NCI-H1436 (cell line): ENCODE data around the gene ST7.

Source experiments
- DNase-seq: peaks from one replicate; lab custom pipeline; 2025; lab: John Stamatoyannopoulos, UW

The ST7 gene

DNA sequence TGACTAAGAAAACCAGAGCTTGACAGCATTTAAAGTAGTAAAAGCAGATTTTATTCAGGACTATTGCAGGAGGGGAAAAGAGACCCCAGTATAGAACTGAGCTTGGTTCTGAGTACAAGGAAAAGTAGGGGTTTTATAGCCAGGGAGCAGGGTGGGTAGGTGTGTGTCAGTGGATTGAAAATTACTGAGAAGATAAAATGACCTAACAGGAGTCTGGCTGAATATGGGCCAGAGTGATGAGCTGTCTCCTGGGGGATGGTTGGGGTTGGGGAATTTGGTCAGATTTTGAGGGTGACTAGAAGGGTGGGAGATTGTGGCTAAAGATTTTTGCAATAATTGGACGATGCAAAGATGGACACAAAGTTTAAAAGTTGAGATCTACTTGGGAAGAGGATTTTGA is 114.0 kb downstream of the ST7 start:
- no peak for DNase-seq

DNA sequence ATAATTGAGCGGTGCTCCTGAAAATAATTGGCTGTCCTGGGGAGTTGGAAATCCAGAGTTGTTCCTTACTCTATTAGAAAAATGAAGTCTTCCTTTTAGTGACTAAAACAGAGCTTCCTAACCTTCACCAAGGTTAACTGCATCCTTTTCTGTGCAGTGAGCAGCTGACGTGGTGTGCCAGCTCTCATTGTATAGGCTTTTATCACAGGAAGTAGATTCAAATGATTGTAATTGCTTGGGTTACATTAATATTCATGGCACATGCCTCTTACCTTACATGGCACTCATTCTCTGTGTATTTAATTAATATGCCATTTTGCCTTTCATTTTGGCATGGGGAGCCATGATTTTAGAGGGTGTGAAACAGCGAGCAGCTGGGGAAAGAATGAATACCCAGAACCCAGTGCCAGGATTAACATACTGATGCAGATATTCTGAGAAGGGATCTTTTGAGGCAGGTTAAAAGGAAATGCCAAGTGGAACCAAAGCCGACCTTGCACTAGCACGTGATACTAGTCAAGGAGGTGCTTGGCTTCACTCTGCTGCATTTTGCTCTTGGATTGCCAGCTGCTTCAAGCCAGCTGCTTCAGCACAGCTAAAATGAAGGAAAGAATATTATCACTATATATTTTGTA is 115.3 kb downstream of the ST7 start:
- peak; percentile 84 for DNase-seq

DNA sequence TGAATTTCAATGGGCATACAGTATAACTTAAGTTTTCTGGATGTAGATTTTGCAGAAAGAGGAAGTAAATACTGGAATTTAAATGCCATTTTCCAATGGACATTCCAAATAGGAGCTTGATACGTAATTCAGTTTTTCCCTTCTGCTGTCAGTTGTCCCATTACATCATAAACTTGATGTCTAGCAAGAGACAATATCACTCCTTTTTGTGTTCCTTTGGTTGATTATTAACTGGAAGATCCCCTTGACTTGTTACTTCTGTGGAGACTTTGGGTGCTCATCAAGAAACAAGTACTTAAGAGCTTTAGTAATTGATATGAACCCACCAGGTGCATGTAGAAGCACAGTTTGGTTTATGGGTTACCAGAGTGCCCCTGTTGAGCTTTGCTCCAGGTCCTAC is 116.1 kb downstream of the ST7 start:
- DNase-seq = peak; percentile 61

DNA sequence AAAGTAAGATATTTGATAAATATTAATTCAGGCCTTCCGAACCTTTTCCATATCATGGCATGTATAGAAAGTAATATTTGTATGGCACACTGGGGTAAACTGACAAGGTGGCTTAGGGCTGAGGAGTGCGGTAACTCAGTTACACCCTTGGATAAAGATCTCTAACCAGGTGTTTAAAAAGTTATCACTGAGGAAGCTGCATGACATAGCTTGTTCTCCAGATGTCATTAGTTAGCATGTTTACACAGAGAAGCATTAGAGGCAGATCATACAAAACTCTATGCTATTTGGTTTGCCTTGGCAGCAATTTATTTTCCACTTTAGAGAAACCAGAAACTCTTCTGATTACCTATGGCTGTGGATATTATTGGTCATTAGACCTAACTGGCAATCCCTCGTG is 118.2 kb downstream of the ST7 start:
- peak; percentile 59 for DNase-seq

DNA sequence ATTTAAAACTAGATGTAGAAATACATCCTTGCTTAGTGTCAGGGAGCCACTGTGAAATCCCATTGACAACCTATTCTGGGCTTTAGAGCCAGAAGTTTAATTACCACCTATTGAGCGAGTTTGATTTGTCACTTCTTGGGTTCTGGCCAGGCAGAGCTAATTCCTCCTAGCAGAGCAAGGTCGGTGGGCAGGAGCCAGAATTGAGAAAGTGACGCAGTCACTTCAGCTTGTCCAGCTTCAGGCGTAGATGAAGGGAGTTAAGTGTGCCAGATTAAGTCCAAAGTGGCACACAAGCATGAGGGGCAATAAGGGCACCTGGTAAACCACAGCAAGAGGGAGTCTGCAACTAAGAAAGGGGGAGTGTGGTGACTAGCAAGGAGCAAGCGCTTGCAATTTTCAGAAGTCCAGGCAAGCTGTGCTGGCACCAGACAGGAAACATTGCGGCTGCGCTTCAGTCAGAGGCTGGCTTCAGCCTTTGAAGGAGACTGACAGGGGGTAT is 119.4 kb downstream of the ST7 start:
- DNase-seq = peak; percentile 61

DNA sequence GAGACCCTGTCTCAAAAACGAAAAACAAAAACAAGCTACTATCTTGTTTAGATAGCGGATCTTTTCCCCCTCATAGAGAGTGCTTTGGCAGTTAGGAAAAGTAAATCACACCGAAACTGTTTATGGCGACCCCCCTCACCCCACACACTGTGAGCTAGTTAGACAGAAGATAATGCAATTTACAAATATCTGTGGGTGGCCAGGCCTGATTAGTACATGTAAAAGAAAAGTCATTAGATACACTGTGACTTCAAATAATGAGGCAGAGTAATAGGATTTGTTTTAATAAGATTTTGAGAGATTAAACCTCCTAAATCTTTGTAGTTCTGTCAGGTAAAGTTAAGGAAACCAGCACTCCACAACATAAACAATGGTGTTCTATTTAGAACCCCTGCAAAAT is 121.1 kb downstream of the ST7 start:
- DNase-seq = no peak

DNA sequence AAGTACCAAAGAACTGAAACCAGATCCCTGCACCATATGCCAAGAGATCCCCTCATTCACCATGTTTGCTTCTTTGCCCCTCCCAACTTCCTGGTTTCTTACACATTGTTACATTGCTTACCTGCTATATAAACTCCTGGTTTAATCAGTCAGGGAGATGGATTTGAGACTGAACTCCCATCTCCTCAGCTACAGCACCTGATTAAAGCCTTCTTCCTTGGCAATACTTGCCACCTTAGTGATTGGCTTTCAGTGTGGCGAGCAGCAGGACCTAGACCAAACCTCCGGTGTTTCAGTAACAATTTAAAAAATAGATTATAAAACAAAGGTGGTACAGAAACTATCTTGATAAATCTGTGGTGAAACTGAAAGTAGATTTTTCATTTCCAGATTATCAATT is 122.6 kb downstream of the ST7 start:
- no peak for DNase-seq

DNA sequence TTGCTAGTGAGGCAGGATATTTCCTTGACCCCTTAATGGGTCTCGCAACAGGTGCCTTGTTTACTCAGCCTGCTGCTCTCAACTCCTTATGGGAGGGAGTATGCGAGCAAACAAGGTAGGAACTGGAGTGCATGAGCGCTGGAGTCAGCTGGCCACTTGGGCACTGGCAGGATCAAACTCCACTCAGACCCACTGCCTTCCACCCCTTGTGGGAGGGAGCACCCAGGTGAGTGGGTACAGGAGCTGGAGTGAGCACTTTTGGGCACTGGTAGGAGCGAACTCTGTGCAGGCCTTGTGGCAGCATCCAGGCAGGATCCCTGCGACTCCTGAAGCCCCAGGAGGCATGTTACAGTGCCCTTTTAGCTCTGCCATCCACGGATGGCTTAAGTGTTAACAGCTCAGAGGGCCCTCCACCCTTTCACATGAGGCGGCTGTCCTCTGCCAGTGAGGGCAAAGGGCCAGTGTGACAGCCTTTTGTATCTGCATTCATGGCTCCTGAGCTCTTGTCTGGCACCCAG is 123.2 kb downstream of the ST7 start:
- no peak for DNase-seq

DNA sequence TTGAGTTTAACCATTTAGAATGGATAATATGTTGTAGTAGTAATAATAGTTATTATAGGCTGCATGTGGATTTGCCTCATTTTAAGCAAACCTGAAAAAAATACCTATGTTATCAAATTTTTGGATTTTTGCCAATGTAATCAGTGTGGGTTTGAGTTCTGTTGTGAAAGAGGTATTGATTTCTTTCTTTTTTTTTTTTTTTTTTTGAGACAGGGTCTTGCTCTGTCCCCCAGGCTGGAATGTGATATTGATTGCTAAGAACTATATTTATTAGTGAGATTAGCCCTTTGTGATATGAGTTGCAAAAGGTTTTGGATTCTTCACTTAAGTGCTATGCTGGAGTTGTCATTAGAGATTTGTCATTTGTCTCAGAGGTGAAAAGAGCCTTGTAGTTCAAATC is 124.4 kb downstream of the ST7 start:
- DNase-seq = no peak

DNA sequence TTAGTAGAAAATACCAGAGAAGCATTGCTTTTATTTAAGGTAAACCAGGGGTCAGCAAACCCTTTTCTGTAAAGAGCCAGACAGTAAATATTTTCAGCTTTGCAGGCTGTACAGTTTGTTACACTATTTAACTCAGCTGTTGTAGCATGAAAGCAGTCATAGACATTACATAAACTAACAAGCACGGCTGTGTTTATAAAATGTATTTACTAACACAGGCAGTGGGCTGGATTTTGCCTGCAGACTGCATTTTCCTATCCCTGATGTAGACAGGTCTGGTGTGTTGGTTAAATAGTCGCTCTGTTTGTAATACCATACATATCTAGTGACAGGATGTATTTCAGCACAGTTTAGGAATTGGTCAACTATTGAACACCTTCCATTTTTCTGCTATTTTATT is 129.3 kb downstream of the ST7 start:
- no peak for DNase-seq

DNA sequence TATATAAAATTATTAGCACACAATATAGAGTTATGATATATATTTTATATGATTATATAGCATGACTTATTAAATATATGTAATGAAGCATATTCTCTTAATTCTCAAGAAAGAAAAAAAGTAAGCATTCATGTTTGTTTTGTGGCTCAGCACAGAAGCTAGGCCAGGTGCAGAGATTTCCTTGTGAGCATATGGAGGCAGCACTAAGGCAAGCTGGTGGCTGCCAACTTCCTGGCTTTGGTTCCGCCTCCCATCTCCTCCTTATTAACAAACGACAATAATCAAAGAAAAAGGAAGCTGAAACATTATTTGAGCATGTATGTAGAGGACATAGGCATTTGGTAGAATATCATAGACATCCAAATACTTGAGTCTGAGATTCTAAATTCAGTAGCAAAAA is 130.3 kb downstream of the ST7 start:
- no peak for DNase-seq

DNA sequence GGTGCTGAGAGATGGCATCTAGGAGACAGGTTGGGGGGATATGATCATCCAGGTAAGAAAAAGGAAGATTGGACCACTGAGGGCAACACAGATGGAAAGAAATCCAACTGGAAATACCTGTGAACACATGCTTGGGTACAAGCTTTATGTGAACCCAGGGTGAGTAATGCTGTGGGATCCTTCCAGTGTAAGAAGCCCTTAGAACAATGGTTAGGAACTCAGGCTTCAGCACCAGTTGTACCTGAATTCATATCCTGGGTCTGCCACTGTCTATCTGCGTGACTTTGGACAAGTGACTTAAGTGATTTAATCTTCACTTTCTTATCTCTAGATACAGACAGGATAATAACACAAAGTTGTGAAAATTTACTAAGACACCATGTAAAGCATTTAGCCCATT is 131.0 kb downstream of the ST7 start:
- no peak for DNase-seq

DNA sequence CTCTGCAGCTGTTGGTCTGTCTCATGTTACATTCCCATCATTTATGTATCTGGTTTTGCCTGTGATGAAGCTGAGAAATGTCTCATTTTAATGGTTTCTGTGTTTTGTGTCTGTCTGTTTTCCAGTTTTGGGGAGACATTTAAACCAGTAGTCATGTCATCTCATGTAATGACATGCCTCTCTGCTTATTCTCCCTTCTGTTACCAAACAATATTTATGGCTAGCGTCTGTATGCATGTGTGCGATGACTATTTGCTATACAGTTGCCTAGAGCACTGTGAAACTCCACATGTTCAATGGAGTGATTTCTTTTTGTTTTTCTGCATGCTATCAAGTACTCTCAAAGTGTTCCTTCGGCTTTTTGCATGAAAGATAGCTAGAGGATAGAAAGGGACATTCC is 132.0 kb downstream of the ST7 start:
- DNase-seq = no peak

DNA sequence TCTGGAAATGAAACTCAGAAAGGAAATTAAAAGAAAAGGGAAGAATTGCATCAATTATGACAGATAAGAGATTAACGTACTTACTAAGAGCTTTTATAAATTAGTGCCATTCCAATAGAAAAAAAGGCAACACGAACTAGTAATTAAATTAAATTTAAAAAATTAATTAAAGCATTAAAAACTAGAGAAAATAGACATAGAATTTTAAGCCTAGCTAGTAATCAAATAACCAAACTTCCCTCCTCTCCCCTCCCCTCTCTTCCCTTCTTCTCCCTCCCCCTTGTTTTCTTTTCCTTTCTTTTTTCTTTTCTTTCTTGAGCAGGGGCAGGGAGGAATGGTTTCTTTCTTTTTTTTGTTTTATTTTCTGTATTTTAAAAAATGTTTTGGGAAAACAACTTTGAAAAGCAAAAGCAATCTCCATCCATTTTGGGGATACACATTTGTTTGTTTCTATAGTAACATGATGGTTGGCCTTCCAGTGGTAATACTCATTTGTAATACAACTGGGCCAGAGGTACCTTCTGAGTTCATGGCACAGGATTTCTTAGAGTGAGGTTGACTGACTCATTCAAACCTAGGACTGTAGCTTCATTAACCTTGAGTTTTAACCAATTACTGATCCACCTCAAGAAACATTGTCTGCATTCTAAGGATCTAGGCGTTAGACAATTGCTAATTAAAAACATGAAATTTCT is 132.6 kb downstream of the ST7 start:
- DNase-seq = no peak

DNA sequence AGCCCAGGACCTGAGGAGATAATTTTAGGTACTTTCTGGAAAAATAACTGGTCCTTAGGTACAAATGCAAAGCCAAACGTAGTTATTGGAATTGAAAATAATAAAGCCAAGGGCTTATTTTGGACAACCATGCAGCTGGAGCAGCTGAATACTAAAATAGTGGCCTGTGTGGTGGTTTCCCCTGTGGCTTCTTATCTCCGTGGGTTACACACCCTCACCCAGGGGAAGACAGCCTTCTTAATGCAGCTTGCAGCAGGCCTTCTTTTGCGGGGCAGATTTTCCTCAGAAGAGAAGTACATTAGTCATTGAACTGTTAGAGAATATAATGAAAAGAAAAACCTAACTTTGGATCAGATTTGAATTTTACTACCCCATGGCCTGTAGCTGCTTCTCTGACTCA is 133.5 kb downstream of the ST7 start:
- no peak for DNase-seq

DNA sequence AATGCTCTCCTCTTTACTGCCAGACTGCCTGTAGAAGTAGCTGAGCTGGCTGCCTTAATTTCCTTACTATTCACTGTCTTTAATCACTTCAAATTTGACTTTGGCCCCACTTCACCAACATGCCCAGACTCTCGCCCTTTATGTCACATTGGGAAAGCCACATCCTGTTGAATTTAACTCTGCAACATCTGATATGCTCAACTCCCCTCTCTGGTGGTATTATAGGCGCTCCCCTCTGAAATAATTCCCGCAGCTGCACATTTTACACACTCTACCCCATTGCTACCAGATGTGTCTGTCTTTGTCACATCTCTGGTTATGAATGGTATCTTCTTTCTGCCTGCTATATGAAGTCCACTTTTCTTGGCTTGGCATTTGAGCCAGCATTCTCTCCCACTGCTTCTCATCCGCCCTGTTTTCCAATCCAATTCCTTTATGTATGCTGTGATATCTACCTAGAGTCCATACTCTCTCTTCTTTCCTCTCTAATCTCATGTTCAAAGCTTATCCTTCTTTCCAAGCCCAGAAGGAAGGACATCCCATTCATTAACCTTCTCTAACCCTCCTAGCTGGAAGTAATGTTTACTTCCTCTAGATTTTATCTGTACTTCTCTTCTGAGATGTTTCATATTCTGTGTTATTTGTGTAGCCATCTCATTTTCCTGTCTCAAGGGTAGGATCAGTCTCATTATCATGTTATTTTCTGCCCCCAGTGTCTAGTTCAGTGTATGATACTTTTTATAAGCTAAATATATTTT is 134.5 kb downstream of the ST7 start:
- DNase-seq = no peak

DNA sequence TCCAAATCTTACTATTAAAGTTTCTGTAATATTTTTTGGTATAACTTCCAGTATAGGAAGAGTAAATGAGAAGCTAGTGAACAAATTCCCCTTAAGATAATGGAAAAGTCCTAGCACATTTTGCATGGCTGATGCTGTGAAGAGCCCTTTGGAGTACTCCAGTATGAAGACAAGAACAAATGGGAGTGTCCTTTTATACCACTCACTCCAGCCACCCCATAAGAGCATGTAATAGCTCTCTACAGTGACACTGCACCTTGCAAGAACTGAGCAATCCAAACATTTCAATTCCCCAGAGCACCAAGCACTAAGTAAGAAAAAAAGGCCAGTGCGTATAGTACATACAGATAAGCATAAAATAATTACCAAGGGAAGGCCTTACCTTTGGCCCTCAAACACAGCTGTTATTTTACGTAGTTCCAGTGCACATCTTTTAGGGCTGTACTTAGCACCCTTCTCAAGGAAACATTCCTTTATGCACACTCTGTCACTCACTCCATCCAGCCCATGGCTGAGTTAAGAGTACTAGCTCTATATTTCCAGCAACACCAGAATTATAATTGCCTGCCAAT is 135.4 kb downstream of the ST7 start:
- peak; percentile 53 for DNase-seq

DNA sequence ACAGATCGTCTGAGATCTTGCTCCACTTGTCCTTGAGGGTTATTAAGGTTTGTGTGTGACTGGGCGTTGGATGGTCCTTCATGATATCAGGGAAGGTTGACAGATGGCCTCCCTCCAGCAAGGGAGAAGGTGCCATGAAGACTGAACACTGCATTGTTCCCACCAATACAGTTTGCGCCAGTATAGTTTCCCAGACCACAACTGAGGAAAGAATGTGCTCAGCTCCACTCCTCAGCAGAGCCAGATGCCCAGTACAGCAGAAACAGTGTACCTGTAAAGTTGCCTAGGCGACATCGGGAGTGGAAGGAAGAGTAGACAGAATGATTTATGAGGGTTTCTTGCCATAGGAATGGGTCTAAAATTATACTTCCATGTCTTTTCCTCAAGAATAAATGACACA is 137.5 kb downstream of the ST7 start:
- no peak for DNase-seq

DNA sequence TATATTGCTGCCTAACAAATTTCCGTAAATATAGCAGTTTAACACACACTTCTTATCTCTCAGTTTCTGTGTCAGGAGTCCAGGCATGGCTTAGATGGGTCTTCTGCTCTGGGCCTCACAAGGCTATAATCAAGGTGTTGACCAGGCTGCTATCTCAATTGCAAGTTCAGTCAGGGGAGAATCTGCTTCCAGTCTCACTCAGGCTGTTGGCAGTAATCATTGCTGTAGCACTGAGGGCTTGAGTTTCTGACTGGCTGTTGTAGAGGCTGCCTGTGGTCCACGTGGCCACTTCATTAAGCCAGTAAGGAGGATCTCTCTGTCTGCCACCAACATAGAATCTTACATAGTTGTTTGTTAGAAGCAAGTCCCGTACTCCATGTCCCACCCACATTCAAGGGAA is 138.4 kb downstream of the ST7 start:
- DNase-seq = no peak

DNA sequence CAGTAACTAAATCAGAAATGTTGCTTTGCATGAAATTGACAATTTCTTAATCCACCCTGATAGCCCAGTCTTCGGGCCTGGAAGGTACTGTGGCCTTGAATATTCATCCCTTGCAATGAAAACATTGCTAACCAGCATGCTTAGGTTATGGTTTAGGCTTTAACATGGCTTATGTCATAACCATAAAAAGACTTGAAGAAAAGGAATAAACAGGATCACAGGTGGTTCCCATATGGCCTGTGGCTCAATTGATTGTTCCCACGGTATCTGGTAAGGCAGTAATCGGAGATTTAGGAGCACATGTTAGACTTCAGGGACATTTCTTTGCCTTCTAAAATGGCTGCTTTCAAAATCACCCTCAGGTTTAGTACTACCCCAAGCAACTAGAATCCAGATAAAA is 139.5 kb downstream of the ST7 start:
- no peak for DNase-seq

DNA sequence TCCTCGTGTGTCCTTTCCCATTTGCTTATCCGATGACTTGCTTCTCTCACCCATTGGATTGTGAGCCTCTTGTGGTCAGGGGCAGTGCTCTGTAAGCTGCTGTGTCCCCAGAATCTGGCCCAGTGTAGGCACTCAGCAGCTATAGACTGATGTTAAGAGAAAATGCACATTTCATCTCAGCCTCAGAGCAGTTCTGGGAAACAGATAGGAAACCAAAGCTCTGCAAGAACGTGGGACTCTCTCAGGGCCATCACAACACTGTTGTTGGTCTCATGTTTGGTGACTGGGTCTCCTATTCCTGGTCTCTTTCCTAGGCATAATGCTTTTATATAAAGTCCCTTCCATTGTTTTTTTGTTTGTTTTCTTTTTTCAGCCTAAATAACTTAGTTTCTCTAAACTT is 141.2 kb downstream of the ST7 start:
- DNase-seq = no peak

DNA sequence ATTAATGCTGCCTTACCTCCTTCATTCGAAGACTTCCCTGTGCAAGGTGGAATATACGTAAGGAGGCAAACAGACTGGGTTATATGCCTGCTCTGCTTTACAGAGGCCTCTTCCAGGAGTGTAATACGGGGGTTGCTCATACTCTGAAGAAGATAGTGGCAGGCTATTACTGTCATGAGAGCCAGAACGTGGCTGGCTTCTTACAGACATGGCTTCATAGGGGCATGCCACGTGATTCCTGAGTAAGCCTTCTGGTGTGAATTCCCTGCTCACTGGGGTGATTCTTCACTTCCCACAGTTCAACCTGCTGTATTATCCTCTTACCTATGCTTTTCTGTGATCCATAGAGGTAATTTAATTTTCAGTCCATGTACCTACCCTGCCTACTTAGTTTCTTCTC is 141.8 kb downstream of the ST7 start:
- DNase-seq = no peak

DNA sequence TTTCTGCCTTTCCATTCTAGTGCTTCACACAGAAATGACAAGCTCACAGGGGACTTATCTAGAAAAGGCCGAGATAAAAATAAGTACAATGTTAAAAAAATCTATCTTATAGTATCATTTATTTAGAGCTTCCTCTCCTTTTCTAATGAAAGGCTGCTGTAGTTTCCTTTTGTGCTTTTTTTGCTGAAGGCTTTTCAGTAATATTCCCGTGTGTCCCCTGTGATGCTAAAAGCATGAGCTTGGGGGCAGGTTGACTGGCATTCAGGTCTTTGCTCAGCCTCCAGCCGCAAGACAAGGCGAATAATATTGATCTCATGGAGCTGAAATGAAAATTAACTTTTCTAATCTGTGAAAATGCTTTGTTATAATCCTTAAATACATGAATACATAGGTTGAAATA is 143.0 kb downstream of the ST7 start:
- DNase-seq = no peak
